Measurements from ENCODE around the gene ST8SIA2. TPM values are rescaled to one million over a fixed set of nuclear protein-coding genes. Genes with fewer than 3 reads are reported as not detected.
"Not testable (repeated sequence)": the region's sequence is repeated elsewhere in the genome, so short reads cannot be mapped to it uniquely, and the experiment has no call there.

ST8SIA2 gene
- total RNA-seq, 4 donors from 2014 or later, result 0.27 to 0.79 TPM; not detected in 2

DNA sequence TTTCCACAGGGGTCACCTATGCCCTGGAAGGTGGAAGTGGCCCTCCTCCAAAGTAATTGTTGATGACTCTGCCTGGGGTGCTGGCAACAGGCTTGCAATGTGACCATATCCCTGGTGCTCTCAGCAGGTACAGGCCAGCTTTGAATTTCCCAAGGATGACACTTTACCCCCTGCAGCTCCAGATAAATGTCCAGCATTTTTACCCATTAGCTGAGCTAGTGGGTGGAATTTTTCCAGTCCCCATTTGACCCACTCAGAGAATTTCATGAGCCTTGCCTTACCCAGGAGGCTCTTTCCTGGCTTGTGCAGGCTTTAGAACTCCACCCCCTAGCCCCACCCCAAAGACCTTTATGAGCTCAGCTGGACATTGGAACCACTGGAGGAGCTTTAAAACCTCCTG lies 77.6 kb downstream of the ST8SIA2 start:
- intact Hi-C loops (cut with DNase I; ENCODE audit: low total_unique reads), result no loop called here
- in situ Hi-C loops (cut with MboI; ENCODE audit: low pct_ligation_motif_present in 1 of 4, low pct_unique_long_range_greater_than_20kb in 1 of 4, low sequenced_read_pairs in 3 of 4), result no loop called here
- Histone ChIP-seq H3K4me3 (no peak overlapping the region), H3K4me1 (no peaks in the 10 kb centered on the region), H3K9me3 (no peaks in the 10 kb centered on the region), H3K27ac (no peak overlapping the region), H3K36me3 (no peaks in the 10 kb centered on the region), H3K27me3 (no peaks in the 10 kb centered on the region)
- TF ChIP-seq, protein P1, sequence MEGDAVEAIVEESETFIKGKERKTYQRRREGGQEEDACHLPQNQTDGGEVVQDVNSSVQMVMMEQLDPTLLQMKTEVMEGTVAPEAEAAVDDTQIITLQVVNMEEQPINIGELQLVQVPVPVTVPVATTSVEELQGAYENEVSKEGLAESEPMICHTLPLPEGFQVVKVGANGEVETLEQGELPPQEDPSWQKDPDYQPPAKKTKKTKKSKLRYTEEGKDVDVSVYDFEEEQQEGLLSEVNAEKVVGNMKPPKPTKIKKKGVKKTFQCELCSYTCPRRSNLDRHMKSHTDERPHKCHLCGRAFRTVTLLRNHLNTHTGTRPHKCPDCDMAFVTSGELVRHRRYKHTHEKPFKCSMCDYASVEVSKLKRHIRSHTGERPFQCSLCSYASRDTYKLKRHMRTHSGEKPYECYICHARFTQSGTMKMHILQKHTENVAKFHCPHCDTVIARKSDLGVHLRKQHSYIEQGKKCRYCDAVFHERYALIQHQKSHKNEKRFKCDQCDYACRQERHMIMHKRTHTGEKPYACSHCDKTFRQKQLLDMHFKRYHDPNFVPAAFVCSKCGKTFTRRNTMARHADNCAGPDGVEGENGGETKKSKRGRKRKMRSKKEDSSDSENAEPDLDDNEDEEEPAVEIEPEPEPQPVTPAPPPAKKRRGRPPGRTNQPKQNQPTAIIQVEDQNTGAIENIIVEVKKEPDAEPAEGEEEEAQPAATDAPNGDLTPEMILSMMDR (IDR thresholded peaks at IDR 0.05), result no peak
- TF ChIP-seq POLR2A (IDR thresholded peaks at IDR 0.05) (no peak), POLR2AphosphoS5 (IDR thresholded peaks at IDR 0.05) (no peak)
- no peak for DNase-seq

DNA sequence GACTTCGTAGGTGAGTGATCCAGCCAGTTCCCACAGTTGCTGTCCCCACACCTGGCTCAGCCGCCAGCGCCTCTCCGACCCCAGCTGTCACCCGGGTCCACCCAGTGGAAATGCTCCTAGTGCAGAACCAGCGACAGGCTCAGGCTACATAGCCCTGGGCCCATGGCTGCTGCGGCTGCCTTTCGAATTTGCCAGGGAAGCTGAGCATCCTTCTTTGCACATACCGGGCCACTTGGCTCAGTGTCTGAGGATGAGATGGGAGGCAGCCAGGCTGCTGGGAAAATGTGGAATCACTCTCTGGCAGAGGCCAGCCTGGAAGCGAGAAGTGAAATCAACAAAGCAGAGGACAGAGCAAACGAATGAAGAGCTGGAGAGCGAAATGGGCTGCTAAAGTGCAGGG lies 80.1 kb downstream of the ST8SIA2 start:
- intact Hi-C loops (cut with DNase I; ENCODE audit: low total_unique reads) (no loop called here), in situ Hi-C loops (cut with MboI; ENCODE audit: low pct_ligation_motif_present in 1 of 4, low pct_unique_long_range_greater_than_20kb in 1 of 4, low sequenced_read_pairs in 3 of 4) (no loop called here)
- no peak overlapping the region for H3K27ac ChIP-seq
- DNase-seq, result no peak
- no peaks in the 10 kb centered on the region for H3K27me3 ChIP-seq
- TF ChIP-seq, protein P1 (IDR thresholded peaks at IDR 0.05), result no peak
- TF ChIP-seq EP300 (IDR thresholded peaks at IDR 0.05; ENCODE audit: low read depth) (no peak), POLR2A (IDR thresholded peaks at IDR 0.05) (no peak)
- no peaks in the 10 kb centered on the region for H3K9me3 ChIP-seq
- no peak overlapping the region for H3K4me3 ChIP-seq
- no peaks in the 10 kb centered on the region for H3K4me1 ChIP-seq
- WGBS, 2 donors (ENCODE audit: low coverage in 1 of 2), result 63 to 81% methylated on average over 4 to 12 of the region's 12 CpGs
- no peaks in the 10 kb centered on the region for H3K36me3 ChIP-seq

DNA sequence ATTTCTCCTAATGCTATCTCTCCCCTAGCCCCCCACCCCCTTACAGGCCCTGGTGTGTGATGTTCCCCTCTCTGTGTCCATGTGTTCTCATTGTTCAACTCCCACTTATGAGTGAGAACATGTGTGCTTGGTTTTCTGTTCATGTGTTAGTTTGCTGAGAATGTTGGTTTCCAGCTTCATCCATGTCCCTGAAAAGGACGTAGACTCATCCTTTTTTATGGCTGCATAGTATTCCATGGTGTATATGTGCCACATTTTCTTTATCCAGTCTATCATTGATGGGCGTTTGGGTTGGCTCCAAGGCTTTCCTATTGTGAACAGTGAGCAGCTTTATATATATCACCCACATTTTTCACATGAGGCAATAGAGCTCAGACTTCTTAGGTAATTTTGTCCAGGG lies 86.0 kb downstream of the ST8SIA2 start:
- H3K9me3 ChIP-seq; H3K27ac ChIP-seq; H3K4me3 ChIP-seq; in situ Hi-C loops (cut with MboI; ENCODE audit: low pct_ligation_motif_present in 1 of 4, low pct_unique_long_range_greater_than_20kb in 1 of 4, low sequenced_read_pairs in 3 of 4); H3K36me3 ChIP-seq; DNase-seq; intact Hi-C loops (cut with DNase I; ENCODE audit: low total_unique reads); H3K27me3 ChIP-seq; H3K4me1 ChIP-seq: not testable (repeated sequence)
- WGBS, 2 donors (ENCODE audit: low coverage in 1 of 2), result 66 to 75% methylated on average over 2 of the region's 2 CpGs

DNA sequence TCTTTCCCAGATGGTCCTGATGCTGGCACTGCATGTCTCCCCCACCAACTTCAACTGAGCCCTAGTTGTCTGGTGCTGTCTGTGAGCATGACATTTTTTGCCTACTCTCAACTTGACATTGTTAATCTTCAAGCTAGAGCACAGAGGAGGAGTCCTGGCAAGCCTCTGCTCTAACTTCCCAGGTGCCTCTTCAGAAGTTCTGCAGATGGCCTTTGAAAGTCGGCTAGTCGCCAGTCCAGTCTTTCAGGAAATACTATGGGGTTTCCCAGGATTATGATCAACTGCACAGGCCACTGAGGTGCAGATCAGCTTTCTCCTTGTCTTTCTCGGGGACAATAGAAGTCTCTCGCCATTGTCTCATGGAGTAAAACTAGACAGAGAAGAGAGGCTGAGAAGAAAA lies 86.7 kb downstream of the ST8SIA2 start:
- H3K4me1 ChIP-seq, result no peaks in the 10 kb centered on the region
- DNase-seq, result no peak
- intact Hi-C loops (cut with DNase I; ENCODE audit: low total_unique reads) (no loop called here), in situ Hi-C loops (cut with MboI; ENCODE audit: low pct_ligation_motif_present in 1 of 4, low pct_unique_long_range_greater_than_20kb in 1 of 4, low sequenced_read_pairs in 3 of 4) (no loop called here)
- H3K9me3 ChIP-seq, result no peaks in the 10 kb centered on the region
- TF ChIP-seq, protein P1 (IDR thresholded peaks at IDR 0.05), result no peak
- no peak for TF ChIP-seq POLR2AphosphoS5 (IDR thresholded peaks at IDR 0.05)
- no peak for TF ChIP-seq POLR2A (IDR thresholded peaks at IDR 0.05)
- H3K27me3 ChIP-seq, result no peaks in the 10 kb centered on the region
- H3K27ac ChIP-seq, result no peak overlapping the region
- no peak overlapping the region for H3K4me3 ChIP-seq
- 54 to 80% methylated on average over 1 to 4 of the region's 4 CpGs for WGBS, 2 donors (ENCODE audit: low coverage in 1 of 2)
- no peaks in the 10 kb centered on the region for H3K36me3 ChIP-seq

DNA sequence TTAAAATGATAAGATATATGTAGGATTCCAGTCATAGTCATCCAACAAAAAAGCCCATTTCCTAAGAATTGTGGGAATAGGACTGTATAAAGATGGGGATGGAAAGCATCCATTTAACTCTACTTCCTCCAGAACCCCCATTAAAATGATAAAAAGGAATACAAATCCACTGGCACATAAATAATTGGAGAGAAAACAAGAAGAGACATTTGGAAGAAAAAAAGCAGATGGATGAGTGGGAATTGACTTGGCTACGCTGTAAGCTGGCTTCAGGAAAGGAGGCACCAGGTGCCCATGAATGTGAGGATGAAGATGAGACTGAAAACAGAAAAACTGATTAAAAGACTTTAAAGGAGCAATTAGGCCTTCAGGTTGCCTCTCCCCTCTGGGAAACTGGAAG lies 91.8 kb downstream of the ST8SIA2 start:
- intact Hi-C loops (cut with DNase I; ENCODE audit: low total_unique reads), result no loop called here
- Histone ChIP-seq H3K4me3 (no peak overlapping the region), H3K27ac (no peak overlapping the region), H3K27me3 (no peaks in the 10 kb centered on the region), H3K36me3 (no peaks in the 10 kb centered on the region), H3K9me3 (no peaks in the 10 kb centered on the region), H3K4me1 (no peaks in the 10 kb centered on the region)
- in situ Hi-C loops (cut with MboI; ENCODE audit: low pct_ligation_motif_present in 1 of 4, low pct_unique_long_range_greater_than_20kb in 1 of 4, low sequenced_read_pairs in 3 of 4), result no loop called here
- no peak for DNase-seq
- 80 to 83% methylated on average over 1 of the region's 1 CpG for WGBS, 2 donors (ENCODE audit: low coverage in 1 of 2)
- TF ChIP-seq POLR2AphosphoS5 (IDR thresholded peaks at IDR 0.05) (no peak), EP300 (IDR thresholded peaks at IDR 0.05; ENCODE audit: low read depth) (no peak), POLR2A (IDR thresholded peaks at IDR 0.05) (no peak)
- TF ChIP-seq, protein P1 (IDR thresholded peaks at IDR 0.05), result no peak

All from transverse colon (tissue), 4 donors.